ENCODE data around the gene CCT6A. TPM values are rescaled to one million over a fixed set of nuclear protein-coding genes. Genes with fewer than 3 reads are reported as not detected.
"Not testable (repeated sequence)": the region's sequence is repeated elsewhere in the genome, so short reads cannot be mapped to it uniquely, and the experiment has no call there.

The CCT6A gene
- total RNA-seq, 1 donor from 2014 or later = 148 TPM

DNA sequence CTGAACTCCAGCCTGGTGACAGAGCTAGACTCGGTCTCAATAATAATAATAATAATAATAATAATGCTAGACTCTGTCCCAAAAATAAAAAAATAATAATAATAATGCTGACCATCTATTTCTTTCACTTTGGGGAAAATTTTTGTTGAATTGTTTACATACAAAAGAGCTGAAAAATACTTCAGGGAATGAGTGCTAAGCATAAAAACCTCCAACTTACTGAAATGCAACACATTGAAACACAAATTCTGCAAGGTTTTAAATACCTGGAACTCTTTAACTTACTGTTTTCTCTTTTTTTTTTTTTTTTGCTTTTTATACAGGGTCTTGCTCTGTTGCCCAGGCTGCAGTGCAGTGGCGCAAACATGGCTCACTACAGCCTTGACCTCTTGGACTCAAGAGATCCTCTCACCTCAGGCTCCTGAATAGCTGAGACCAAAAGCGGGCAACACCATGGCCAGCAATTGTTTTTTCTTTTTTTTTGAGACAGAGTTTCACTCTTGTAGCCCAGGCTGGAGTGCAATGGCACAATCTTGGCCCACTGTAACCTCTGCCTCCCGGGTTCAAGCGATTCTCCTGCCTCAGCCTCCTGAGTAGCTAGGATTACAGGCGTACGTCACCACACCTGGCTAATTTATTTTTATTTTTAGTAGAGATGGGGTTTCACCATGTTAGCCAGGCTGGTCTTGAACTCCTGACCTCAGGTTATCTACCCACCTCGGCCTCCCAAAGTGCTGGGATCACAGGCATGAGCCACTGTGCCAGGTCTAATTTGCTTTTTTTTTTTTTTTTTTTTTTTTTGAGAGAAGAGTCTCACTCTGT is 46.8 kb downstream of the CCT6A start:
- not testable (repeated sequence) for DNase-seq (ENCODE audit: low spot score)

DNA sequence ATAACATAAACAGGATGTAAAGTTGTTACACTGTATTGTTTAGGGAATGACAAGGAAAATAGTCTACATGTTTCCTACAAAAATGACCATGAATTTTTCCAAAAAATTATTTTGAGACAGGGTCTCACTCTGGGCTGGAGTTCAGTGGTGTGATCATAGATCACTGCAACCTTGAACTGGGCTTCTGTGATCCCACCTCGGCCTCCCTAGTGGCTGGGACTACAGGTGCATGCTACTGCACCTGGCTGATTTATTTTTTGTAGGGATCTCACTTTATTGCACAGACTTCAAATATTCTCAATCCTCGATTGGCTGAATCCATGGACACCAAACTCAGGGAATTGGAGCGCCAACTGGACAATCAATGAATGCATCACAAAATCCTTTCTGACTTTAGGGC is 48.1 kb downstream of the CCT6A start:
- no peak for DNase-seq (ENCODE audit: low spot score)

DNA sequence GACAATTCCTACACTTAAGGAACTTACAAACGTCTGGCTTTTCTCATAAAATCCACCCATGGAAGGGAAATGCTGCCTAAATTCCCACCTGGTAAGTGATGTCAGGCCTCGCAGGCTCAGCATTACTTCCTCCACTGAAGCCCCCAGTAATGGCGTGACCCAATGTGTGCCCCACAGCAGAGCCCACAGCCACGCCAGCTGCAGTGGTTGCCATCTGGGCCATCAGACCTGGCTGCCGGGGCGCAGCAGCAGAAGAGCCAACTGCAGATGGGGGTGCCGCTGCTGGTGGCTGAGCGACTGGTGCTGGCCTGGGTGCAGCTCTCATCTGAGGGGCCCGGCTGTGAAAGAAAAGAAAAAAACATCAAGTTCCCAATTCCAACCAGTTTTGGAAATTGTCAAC is 52.6 kb downstream of the CCT6A start:
- not testable (repeated sequence) for DNase-seq (ENCODE audit: low spot score)

DNA sequence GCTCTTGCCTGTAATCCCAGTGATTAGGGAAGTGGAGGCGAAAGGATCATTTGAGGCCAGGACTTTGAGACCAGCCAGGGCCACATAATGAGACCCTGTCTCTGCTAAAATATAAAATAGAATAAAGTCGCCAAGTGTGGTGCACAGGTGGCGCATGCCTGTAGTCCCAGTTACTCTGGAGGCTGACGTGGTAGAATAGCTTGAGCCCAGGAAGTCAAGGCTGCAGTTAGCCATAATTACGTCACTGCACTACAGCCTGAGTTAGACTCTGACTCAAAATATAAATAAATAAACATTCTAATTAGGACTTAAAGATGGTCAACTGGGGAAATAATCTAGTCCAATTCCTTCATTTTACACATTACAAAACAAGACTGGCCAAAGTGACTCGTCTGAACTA is 53.9 kb downstream of the CCT6A start:
- DNase-seq (ENCODE audit: low spot score) = peak; percentile 18

DNA sequence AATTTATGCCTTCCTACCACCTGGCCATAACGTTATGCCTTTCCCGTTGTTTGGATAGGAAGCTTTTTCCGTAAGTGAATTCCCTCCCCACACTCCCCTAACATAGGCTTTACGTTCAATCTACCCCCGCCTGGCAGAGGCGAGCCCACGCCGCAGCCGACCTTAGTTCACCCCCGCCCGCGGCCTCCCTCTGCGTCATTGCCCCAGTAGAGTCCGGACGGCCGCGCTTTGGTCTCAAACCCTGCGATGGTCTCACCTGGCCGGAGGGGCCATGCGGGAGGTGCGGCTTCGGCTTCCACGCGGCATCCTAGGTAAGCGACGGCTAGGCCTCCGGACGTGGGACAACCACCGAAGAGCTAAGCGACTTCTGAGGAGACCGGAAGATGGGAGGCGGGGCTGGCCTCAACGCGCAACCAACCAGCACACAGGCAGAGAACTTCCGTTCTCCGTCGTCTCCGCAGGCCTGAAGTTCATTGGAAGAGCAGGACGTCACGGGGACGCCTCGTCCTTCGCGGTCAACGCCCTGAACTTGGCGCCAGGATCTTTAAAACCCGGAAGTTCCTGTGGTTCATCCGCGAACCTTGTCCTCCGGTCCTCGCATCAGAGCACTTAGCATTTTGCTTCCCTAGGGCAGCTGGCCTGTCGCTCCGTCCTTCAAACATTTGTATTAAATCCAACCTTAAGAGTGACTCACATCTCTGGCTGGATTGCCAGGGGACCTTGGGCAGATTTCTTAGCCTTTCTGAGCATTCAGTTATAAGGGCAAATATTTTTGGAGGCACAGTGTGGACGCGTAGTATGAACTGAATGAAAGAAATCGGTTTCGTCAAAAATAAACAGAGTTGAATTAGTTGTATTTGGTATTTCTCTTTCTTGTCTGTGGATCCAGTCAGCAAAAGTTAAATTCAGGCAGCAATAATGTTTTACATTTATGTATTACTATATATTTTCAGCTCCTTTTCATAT is 54.8 kb downstream of the CCT6A start, which contains the start of gene CHCHD2:
CHCHD2 (minus strand) TSS at position 369 of the 966 bp plus-strand sequence; CDS start at position 306, 63 bp downstream.
- DNase-seq (ENCODE audit: low spot score) = peak; percentile 99

DNA sequence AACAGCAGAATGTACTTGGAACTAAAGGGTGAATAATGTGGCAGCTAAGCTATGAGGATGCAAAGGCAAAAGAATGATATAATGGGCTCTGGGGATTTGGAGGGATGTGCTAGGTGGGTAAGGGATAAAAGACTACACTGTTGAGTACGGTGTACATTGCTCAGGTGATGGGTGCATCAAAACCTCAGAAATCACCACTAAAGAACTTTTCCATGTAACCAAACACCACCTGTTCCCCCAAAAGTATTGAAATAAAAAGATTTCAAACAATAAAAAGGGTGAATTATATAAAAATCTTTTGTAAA is 56.3 kb downstream of the CCT6A start:
- no peak for DNase-seq (ENCODE audit: low spot score)

DNA sequence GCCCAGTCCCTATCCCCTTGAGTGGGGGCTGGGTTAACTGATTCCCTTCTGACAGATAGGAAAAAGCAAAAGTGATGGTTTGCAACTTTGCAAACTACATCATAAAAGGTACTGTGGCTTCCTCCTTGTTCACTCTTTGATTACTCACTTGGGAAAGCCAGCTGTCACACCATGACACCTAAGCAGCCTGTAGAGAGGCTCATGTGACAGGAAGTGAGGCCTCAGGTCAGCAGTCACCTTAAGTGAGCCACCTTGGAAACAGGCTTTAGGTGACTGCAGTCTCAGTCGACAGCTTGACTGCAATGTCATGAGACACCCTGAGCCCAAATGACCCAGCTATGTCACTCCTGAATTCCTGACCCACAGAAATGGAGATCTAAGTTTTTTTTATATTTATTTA is 59.0 kb downstream of the CCT6A start:
- no peak for DNase-seq (ENCODE audit: low spot score)

DNA sequence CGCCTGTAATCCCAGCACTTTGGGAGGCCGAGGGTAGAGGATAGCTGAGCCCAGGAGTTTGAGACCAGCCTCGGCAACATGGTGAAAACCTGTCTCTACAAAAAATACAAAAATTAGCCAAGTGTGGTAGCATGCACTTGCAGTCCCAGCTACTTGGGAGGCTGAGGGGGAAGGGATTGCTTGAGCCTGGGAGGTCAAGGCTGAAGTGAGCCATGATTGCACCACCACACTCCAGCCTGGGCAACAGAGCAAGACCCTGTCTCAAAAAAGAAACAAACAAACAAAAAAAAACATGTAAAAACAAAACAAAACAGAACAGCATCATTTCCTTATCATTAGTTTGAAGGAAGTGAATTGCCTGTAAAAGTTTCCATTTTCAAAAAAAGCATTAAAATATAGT is 60.7 kb downstream of the CCT6A start:
- DNase-seq (ENCODE audit: low spot score) = not testable (repeated sequence)

Other genes with a start within 250 kb of the CCT6A start
- gene SEPTIN14, start 189.0 kb upstream of the CCT6A start, total RNA-seq (ENCODE audit: insufficient read depth, low replicate concordance) = 0.72 TPM
- gene ZNF713, start 164.3 kb upstream of the CCT6A start, total RNA-seq (ENCODE audit: insufficient read depth, low replicate concordance) = 6.7 TPM
- 22.1 TPM for gene MRPS17, start 99.9 kb upstream of the CCT6A start, total RNA-seq (ENCODE audit: insufficient read depth, low replicate concordance)
- gene NIPSNAP2, start 87.2 kb upstream of the CCT6A start, total RNA-seq (ENCODE audit: insufficient read depth, low replicate concordance) = 32.3 TPM
- gene PSPH, start 321 bp upstream of the CCT6A start, total RNA-seq (ENCODE audit: insufficient read depth, low replicate concordance) = 26.0 TPM
- gene SUMF2, start 12.5 kb downstream of the CCT6A start, total RNA-seq (ENCODE audit: insufficient read depth, low replicate concordance) = 104 TPM
- gene PHKG1, start 41.2 kb downstream of the CCT6A start, total RNA-seq (ENCODE audit: insufficient read depth, low replicate concordance) = 2.4 TPM
- 219 TPM for gene CHCHD2, start 54.7 kb downstream of the CCT6A start, total RNA-seq (ENCODE audit: insufficient read depth, low replicate concordance)
- not detected for gene NUPR2, start 64.7 kb downstream of the CCT6A start, total RNA-seq (ENCODE audit: insufficient read depth, low replicate concordance)